ENCODE data around the gene C2CD2.

C2CD2 gene

GRCh38 chr21:41879190-41879998 lies 74.4 kb downstream of the C2CD2 start, which contains the start of gene PRDM15:
PRDM15 (minus strand) TSS chr21:41879344; CDS start chr21:41860363, 18,981 bp downstream.
- Histone ChIP-seq H3K9me3 (ENCODE audit: control insufficient read depth, low read length) (no peaks in the 10 kb centered on the region), H3K27me3 (replicated peaks; ENCODE audit: control insufficient read depth, insufficient read depth, low read length) (no peaks in the 10 kb centered on the region), H3K36me3 (ENCODE audit: control insufficient read depth, insufficient read depth, low read length, severe bottlenecking) (no peaks in the 10 kb centered on the region), H3K4me3 (ENCODE audit: low read length) (peak within 1 kb of the TSS; percentile 90), H3K4me1 (ENCODE audit: control insufficient read depth, insufficient read depth, low read length) (peaks cover 20% of the 10 kb centered on the region), H3K9ac (ENCODE audit: low read length) (peak within 1 kb of the TSS; percentile 91)
- DNase-seq (ENCODE audit: low read depth), result peak; percentile 88

GRCh38 chr21:41878831-41879189 lies 75.0 kb downstream of the C2CD2 start:
- peak; percentile 94 for DNase-seq (ENCODE audit: low read depth)
- Histone ChIP-seq H3K4me3 (ENCODE audit: low read length) (peak overlapping the region; percentile 90), H3K27me3 (replicated peaks; ENCODE audit: control insufficient read depth, insufficient read depth, low read length) (no peaks in the 10 kb centered on the region), H3K9me3 (ENCODE audit: control insufficient read depth, low read length) (no peaks in the 10 kb centered on the region), H3K9ac (ENCODE audit: low read length) (peak overlapping the region; percentile 91), H3K4me1 (ENCODE audit: control insufficient read depth, insufficient read depth, low read length) (peaks cover 20% of the 10 kb centered on the region), H3K36me3 (ENCODE audit: control insufficient read depth, insufficient read depth, low read length, severe bottlenecking) (no peaks in the 10 kb centered on the region)

- Histone ChIP-seq H3K9me3 (ENCODE audit: control insufficient read depth, low read length) (no peaks in the 10 kb centered on the region), H3K36me3 (ENCODE audit: control insufficient read depth, insufficient read depth, low read length, severe bottlenecking) (no peaks in the 10 kb centered on the region), H3K9ac (ENCODE audit: low read length) (peak overlapping the region; percentile 91), H3K27me3 (replicated peaks; ENCODE audit: control insufficient read depth, insufficient read depth, low read length) (no peaks in the 10 kb centered on the region), H3K4me3 (ENCODE audit: low read length) (peak overlapping the region; percentile 90), H3K4me1 (ENCODE audit: control insufficient read depth, insufficient read depth, low read length) (peaks cover 16% of the 10 kb centered on the region)
- DNase-seq (ENCODE audit: low read depth), result peak; percentile 68
These were observed 75.7 kb downstream of the C2CD2 start for GRCh38 chr21:41877901-41878830.

- H3K9ac ChIP-seq (ENCODE audit: low read length), result peak overlapping the region; percentile 91
- no peaks in the 10 kb centered on the region for H3K9me3 ChIP-seq (ENCODE audit: control insufficient read depth, low read length)
- no peaks in the 10 kb centered on the region for H3K27me3 ChIP-seq (replicated peaks; ENCODE audit: control insufficient read depth, insufficient read depth, low read length)
- DNase-seq (ENCODE audit: low read depth), result no peak
- H3K4me3 ChIP-seq (ENCODE audit: low read length), result peak overlapping the region; percentile 90
- H3K4me1 ChIP-seq (ENCODE audit: control insufficient read depth, insufficient read depth, low read length), result peaks cover 13% of the 10 kb centered on the region
- H3K36me3 ChIP-seq (ENCODE audit: control insufficient read depth, insufficient read depth, low read length, severe bottlenecking), result peaks cover 5% of the 10 kb centered on the region
These were observed 76.7 kb downstream of the C2CD2 start for GRCh38 chr21:41876928-41877652.

GRCh38 chr21:41876396-41876795 lies 77.4 kb downstream of the C2CD2 start:
- peaks cover 13% of the 10 kb centered on the region for H3K4me1 ChIP-seq (ENCODE audit: control insufficient read depth, insufficient read depth, low read length)
- no peaks in the 10 kb centered on the region for H3K27me3 ChIP-seq (replicated peaks; ENCODE audit: control insufficient read depth, insufficient read depth, low read length)
- H3K9ac ChIP-seq (ENCODE audit: low read length), result no peak overlapping the region
- H3K36me3 ChIP-seq (ENCODE audit: control insufficient read depth, insufficient read depth, low read length, severe bottlenecking), result peaks cover 5% of the 10 kb centered on the region
- H3K4me3 ChIP-seq (ENCODE audit: low read length), result no peak overlapping the region
- no peak for DNase-seq (ENCODE audit: low read depth)
- no peaks in the 10 kb centered on the region for H3K9me3 ChIP-seq (ENCODE audit: control insufficient read depth, low read length)

GRCh38 chr21:41875086-41875485 lies 78.7 kb downstream of the C2CD2 start:
- Histone ChIP-seq H3K9me3 (ENCODE audit: control insufficient read depth, low read length) (no peaks in the 10 kb centered on the region), H3K4me1 (ENCODE audit: control insufficient read depth, insufficient read depth, low read length) (peaks cover 13% of the 10 kb centered on the region), H3K27me3 (replicated peaks; ENCODE audit: control insufficient read depth, insufficient read depth, low read length) (no peaks in the 10 kb centered on the region), H3K36me3 (ENCODE audit: control insufficient read depth, insufficient read depth, low read length, severe bottlenecking) (peaks cover 5% of the 10 kb centered on the region), H3K4me3 (ENCODE audit: low read length) (no peak overlapping the region), H3K9ac (ENCODE audit: low read length) (no peak overlapping the region)
- no peak for DNase-seq (ENCODE audit: low read depth)

GRCh38 chr21:41874611-41875010 lies 79.2 kb downstream of the C2CD2 start:
- Histone ChIP-seq H3K27me3 (replicated peaks; ENCODE audit: control insufficient read depth, insufficient read depth, low read length) (no peaks in the 10 kb centered on the region), H3K9ac (ENCODE audit: low read length) (no peak overlapping the region), H3K4me1 (ENCODE audit: control insufficient read depth, insufficient read depth, low read length) (peaks cover 9% of the 10 kb centered on the region), H3K36me3 (ENCODE audit: control insufficient read depth, insufficient read depth, low read length, severe bottlenecking) (peaks cover 5% of the 10 kb centered on the region), H3K4me3 (ENCODE audit: low read length) (no peak overlapping the region), H3K9me3 (ENCODE audit: control insufficient read depth, low read length) (no peaks in the 10 kb centered on the region)
- DNase-seq (ENCODE audit: low read depth), result no peak

- Histone ChIP-seq H3K27me3 (replicated peaks; ENCODE audit: control insufficient read depth, insufficient read depth, low read length) (no peaks in the 10 kb centered on the region), H3K4me1 (ENCODE audit: control insufficient read depth, insufficient read depth, low read length) (peaks cover 11% of the 10 kb centered on the region), H3K9me3 (ENCODE audit: control insufficient read depth, low read length) (no peaks in the 10 kb centered on the region), H3K36me3 (ENCODE audit: control insufficient read depth, insufficient read depth, low read length, severe bottlenecking) (peaks cover 5% of the 10 kb centered on the region), H3K4me3 (ENCODE audit: low read length) (no peak overlapping the region), H3K9ac (ENCODE audit: low read length) (no peak overlapping the region)
- DNase-seq (ENCODE audit: low read depth), result no peak
These were observed 80.4 kb downstream of the C2CD2 start for GRCh38 chr21:41873426-41873825.

- H3K36me3 ChIP-seq (ENCODE audit: control insufficient read depth, insufficient read depth, low read length, severe bottlenecking), result peaks cover 5% of the 10 kb centered on the region
- no peaks in the 10 kb centered on the region for H3K9me3 ChIP-seq (ENCODE audit: control insufficient read depth, low read length)
- no peaks in the 10 kb centered on the region for H3K27me3 ChIP-seq (replicated peaks; ENCODE audit: control insufficient read depth, insufficient read depth, low read length)
- no peak for DNase-seq (ENCODE audit: low read depth)
- no peak overlapping the region for H3K4me3 ChIP-seq (ENCODE audit: low read length)
- no peak overlapping the region for H3K9ac ChIP-seq (ENCODE audit: low read length)
- H3K4me1 ChIP-seq (ENCODE audit: control insufficient read depth, insufficient read depth, low read length), result peaks cover 15% of the 10 kb centered on the region
These were observed 80.8 kb downstream of the C2CD2 start for GRCh38 chr21:41873005-41873404.

GRCh38 chr21:41871293-41872030 lies 82.4 kb downstream of the C2CD2 start:
- Histone ChIP-seq H3K4me1 (ENCODE audit: control insufficient read depth, insufficient read depth, low read length) (peaks cover 6% of the 10 kb centered on the region), H3K9me3 (ENCODE audit: control insufficient read depth, low read length) (no peaks in the 10 kb centered on the region), H3K9ac (ENCODE audit: low read length) (no peak overlapping the region), H3K27me3 (replicated peaks; ENCODE audit: control insufficient read depth, insufficient read depth, low read length) (no peaks in the 10 kb centered on the region), H3K4me3 (ENCODE audit: low read length) (no peak overlapping the region), H3K36me3 (ENCODE audit: control insufficient read depth, insufficient read depth, low read length, severe bottlenecking) (peaks cover 5% of the 10 kb centered on the region)
- no peak for DNase-seq (ENCODE audit: low read depth)
